Spleen (tissue), 7 donors: ENCODE measurements around the gene CSRP2.

Source experiments
- CTCF ChIP-seq, 11 experiments: fragments of 200-600 bp in 7 of 11; fragments of 450-650 bp in 4 of 11; sonication (generic) in 4 of 11; IDR thresholded peaks in 8 of 11; conservative IDR thresholded peaks in 3 of 11; 1 replicate in 7 of 11; 2 replicates in 4 of 11; pipeline versions ENCODE4 v1.4.0 to v1.8.0; 2016 to 2021; ENCODE audit warnings: antibody characterized with exemption in 11 of 11, inconsistent platforms in 4 of 11, mild to moderate bottlenecking in 1 of 11
- POLR2A ChIP-seq, 3 donors: fragments of 450-650 bp; IDR thresholded peaks; one replicate each; pipeline ENCODE4 v1.5.1; 2017; ENCODE audit warnings: antibody characterized with exemption in 3 of 3, mild to moderate bottlenecking in 1 of 3
- donor health status: DM: no; HTN: no; CAD: no; lungs with moderate emphysema.
- donor health status: DM: no; HTN: no; CAD: no.
- donor health status: DM: no; HTN: no; CAD: no.

GRCh38 chr12:76863837-76864236 is 15.0 kb downstream of the CSRP2 start:
- no peak for TF ChIP-seq POLR2A (IDR thresholded peaks at IDR 0.05)
- no peak for TF ChIP-seq CTCF (IDR thresholded peaks at IDR 0.05 in 8 of 11, conservative IDR thresholded peaks at IDR 0.05 in 3 of 11)
